NCI-H524 (cell line): ENCODE data around the gene LHFPL6.

ENCODE experiments used
- DNase-seq, 2 experiments: peaks; one replicate each; lab custom pipeline; 2025; lab: John Stamatoyannopoulos, UW

LHFPL6 gene

DNA sequence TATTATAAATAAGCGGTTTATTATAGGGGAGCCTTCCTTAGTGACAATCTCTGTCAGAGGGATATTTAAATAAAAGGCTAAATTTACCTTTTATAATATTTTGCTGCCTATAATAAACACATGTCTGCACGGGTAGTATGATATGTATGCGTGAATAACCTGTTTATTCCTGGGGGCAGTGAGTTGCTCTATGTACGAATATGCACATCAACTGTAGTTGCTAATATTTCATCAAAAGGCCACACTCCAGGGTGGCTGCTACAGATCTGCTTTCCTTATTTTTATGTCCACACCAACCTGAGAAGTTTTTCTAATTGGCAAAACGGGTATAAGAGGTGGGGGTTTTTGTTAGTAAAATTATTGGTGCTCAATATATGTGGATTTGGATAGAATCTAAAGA lies 192.0 kb downstream of the LHFPL6 start:
- no peak for DNase-seq

GRCh38 chr13:39410096-39410901 lies 192.7 kb downstream of the LHFPL6 start:
- no peak for DNase-seq

GRCh38 chr13:39408512-39408911 lies 194.5 kb downstream of the LHFPL6 start:
- DNase-seq: no peak

DNA sequence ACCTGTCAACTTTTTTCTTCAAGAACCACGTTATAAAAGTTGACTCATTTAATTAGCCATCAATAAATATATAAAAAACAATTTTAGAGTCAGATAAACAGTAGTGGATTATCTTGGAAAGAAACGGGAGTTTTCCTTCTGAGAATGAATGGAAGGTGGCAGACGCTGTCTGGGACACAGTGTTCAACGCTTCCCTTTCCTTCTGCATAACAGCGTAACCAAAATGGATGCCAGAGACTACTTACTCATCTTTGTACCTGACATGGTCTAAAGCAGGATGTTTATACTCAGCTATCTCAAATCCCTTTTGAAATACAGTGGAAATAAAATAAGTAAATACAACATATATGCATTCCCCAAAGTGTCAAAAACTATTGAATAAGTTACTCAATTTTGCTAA lies 195.2 kb downstream of the LHFPL6 start:
- no peak for DNase-seq

DNA sequence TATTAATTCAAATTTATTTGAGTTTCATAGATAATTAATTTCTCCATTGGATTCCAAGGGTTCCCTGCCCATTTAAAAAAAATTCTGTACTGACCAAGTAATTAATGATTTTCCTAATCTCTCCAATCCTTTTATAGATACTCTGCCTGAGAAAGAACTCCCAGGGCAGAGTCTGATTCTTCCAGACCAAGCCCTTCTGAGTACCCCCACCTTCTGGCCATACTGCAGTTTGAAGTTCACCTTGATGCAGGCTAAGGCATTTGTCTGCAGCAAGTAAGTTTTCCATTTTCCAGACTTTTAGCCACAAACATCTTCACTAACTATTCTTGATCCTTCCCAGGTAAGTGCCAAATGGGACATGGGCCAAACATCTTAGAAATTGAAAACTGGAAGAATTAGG lies 195.9 kb downstream of the LHFPL6 start:
- no peak for DNase-seq

GRCh38 chr13:39406688-39407087 lies 196.3 kb downstream of the LHFPL6 start:
- no peak for DNase-seq

GRCh38 chr13:39405596-39406205 lies 197.3 kb downstream of the LHFPL6 start:
- DNase-seq: no peak

DNA sequence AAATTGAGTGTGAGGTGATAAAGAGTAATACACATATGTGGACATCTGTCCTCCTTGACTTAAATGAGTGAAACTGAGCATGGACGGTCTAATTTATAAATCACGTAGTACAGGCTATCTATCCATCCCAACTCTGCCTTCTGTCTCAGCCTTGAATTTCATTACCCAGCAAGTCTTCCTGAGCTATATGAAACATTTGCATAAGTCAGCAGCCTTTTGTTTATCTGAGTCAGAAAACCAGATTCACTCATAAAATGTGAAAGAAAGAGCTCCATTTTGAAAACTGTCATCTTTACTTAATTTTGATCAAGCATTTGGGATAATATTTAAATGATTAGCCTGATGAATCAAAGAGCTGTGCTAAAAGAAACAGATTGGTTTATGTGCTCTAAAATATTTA lies 197.9 kb downstream of the LHFPL6 start:
- no peak for DNase-seq

DNA sequence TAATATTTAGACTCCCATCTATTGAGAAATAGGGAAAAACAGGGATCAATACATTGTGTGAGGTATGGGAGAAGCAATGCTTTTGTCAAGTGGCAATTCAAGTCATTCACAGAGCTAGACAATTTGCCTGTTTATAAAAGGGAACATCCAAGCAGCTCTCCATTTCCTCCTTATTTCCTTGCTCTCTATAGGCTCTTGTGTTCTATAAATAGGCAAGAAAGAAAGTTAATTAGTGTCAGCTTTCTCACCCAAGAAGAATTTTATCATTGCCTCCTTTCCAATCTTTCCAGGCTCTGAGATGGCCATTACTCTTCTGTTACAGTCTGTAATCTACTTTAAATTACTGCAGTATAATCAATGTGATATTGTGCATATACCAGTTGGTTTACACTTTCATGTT lies 199.9 kb downstream of the LHFPL6 start:
- no peak for DNase-seq

GRCh38 chr13:39402221-39402970 lies 200.6 kb downstream of the LHFPL6 start:
- DNase-seq: no peak

DNA sequence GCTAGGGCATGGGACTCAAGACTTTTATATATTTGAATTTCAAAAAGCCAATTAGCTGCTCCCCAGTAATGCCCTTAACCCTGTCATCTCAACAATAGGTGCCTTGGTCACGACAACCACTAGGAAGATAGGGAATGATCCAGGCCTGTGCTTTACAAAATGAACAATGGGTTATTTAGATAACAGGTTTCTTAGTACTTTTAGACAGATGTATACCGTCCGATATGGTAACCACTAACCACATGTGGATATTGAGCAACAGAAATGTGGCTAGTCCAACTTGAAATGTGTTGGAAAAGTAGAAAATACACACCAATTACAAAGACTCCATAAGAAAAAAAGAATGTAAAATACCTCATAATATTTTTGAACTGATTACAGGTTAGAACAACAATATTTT lies 201.2 kb downstream of the LHFPL6 start:
- no peak for DNase-seq

DNA sequence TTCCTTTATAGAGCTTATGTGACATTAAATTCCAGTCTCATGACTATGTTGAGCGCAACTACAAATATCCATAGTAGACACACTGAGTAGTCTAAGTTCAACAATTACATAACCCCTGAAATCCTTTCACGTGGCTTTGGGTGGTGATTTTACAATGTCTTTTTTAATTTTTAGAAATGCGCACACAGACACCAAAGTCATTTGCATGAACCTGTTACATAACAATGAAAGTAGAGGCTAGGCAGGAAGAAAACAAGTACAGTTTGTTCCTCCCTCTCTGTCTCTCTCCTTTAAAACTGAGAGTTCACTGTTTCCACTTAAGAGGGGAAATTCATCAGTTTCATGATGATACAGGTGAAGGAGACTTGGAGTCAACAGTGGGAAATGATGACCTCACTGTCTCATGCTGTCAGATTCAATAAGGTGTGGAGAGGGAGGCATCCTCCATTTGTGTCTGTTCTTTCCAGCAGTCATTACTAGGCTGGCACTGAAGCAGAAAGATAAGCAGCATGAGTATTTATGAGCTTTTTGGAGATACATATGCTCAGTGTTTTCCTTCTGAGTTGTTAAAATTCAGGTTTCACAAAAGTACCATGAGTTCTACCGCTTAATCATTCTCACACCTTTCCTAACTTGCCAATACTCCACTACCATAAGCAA lies 201.8 kb downstream of the LHFPL6 start:
- no peak for DNase-seq

DNA sequence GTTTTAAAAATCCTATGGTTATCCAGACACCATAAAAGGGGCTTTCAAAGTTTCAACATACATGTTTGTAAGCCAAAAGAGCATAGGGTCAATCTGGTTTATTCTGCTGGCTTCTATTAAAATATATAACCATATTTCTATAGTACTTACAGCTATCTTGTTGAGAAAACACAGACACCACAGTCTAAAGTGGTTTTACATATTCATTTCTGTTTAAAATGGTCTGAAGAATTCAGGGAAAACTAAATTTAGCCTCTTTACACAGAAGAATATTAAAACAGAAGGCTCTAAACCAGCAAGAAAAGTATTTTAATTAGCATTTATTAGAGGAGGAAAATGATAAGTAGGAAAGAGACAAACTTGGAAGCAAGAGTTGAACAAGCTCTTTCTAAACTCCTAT lies 203.9 kb downstream of the LHFPL6 start:
- DNase-seq: no peak

DNA sequence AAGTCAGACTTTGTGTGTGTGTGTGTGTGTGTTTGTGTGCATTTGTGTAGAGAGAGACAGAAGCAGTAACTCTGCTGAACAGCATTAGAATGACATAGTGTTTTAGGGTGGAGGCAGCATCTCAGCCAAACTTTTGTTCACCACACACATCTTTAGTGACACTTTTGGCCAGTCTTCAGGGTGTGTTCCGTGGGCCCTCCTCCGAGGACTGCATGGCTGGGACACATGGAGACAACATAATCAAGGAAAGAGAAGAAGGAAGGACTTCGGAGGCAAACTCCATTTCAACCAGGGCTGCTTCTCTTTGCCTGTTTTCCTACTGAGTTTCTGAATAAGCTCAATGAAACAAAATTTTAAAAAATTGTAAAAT lies 205.1 kb downstream of the LHFPL6 start:
- no peak for DNase-seq

- DNase-seq: no peak
Observed at GRCh38 chr13:39397226-39397895, 205.6 kb downstream of the LHFPL6 start.

DNA sequence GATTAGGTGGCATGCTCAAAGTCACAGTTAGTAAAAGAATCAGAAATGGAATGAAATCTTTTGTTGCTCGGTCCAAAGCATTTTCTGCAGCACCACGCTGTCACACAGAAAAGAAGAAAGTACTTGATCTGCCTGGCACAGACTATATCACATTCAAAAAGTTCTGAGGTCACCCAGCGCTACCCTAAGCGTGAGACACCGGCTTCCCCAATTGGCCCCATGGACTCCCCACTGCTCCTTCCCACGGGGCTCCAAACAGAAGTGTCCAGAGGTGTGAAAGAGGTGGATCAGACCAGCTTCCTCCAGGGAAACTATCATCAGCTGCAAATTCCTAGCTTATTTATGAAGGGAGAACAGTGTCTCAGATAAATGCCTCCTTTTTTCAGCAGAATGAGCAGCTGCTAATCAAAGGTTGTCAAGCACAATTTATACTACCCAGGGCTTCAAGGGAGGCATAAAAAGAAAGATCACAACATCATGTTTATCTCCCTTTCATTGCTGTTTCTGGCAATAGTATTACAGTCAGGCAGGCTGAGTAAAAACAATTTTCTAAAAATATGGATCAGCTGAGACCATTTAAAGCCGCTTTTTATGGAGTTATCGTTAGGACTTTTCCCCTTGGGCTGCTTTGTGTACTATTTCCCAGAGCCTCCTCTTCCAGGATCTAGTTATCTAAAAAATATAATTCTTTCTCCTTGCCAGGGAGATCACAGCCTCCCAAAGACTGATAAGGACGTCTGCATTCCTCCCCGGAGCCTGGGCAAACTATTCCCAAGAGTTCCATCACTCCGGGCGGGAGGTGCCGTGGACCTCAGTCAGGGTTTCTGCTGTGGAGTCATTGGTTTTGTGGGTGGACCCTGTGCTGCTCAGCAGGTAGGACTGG lies 208.0 kb downstream of the LHFPL6 start:
- DNase-seq: no peak

DNA sequence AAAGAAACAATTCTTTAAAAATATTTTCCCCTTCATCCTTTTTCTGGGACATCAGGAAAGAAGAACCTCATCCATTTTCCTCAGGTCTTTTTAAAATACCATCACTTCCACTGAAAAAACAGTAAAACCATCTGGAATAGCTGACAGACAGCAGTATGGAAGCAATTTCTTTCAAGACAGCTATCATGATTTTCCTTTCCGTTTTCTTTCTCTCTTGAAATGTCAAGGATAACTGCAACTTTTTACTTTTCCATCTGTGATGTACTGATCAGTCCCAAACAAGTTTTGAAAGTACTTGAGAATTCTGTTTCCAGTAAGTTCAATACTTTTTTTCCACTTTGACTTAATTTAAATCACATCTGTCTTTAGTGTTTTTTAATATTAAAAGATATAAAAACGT lies 211.2 kb downstream of the LHFPL6 start:
- DNase-seq: no peak

DNA sequence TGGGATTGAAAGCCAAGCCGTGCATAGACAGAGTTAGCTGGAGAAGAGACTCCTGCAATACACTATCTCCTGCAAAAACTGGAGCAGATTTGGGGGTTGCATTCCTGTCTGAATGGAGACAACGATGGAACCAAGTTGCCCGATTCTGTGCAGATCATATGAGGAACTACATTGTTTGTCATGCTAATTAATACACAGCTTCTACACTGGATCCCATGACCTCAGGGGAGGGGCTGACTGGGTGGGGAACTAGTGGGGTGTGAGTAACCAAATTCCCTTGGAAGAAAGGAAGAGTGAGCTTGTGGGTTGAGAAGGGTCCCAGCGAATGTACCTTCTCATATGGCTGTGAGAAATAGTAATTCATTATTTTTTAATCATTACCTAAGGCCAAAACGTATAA lies 214.0 kb downstream of the LHFPL6 start:
- no peak for DNase-seq

GRCh38 chr13:39385621-39386231 lies 217.3 kb downstream of the LHFPL6 start:
- no peak for DNase-seq

GRCh38 chr13:39385154-39385553 lies 217.8 kb downstream of the LHFPL6 start:
- DNase-seq: no peak

DNA sequence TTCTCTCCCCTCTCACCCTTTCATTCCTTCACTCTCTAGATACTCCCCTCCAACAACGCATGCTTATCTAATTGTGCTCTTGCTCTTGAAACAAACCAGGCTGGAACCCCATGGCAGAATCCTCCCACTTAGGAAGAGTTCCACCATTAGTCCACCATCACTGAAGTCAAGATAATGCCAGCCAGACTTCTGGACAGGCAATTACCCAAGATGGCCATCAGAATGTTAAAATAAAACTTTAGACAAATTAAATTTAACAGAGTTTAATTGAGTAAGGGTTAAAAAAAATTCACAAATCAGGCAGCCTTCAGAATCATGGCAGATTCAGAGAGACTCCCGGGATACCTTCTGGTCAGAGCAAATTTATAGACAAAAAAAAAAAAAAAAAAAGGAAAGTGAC lies 221.5 kb downstream of the LHFPL6 start:
- DNase-seq: no peak
